Mesothelial cell of epicardium (in vitro differentiated cells): Measurements from ENCODE around the gene OR12D2. TPM values are rescaled to one million over a fixed set of nuclear protein-coding genes. Genes with fewer than 3 reads are reported as not detected.
"Not testable (repeated sequence)": the region's sequence is repeated elsewhere in the genome, so short reads cannot be mapped to it uniquely, and the experiment has no call there.

Source experiments
- DNase-seq, 2 experiments: peaks; one replicate each; pipeline ENCODE4 v3.0.0; 2021; ENCODE audit warnings: low spot score in 2 of 2; ENCODE audit not compliant: unreplicated experiment in 2 of 2
- H3K27ac Mint-ChIP-seq: 2 replicates; pipeline ENCODE4 v1.8.0; 2021; ENCODE audit warnings: mixed read lengths
- H3K27me3 Mint-ChIP-seq: 2 replicates; pipeline ENCODE4 v1.8.0; 2021; ENCODE audit warnings: low read depth, mixed read lengths
- H3K36me3 Mint-ChIP-seq: 2 replicates; pipeline ENCODE4 v1.8.0; 2021; ENCODE audit warnings: mixed read lengths
- H3K4me1 Mint-ChIP-seq: 2 replicates; pipeline ENCODE4 v1.8.0; 2021; ENCODE audit warnings: mixed read lengths
- H3K4me3 Mint-ChIP-seq: 2 replicates; pipeline ENCODE4 v1.8.0; 2021; ENCODE audit warnings: mild to moderate bottlenecking, moderate library complexity, mixed read lengths
- H3K9me3 Mint-ChIP-seq: 2 replicates; pipeline ENCODE4 v1.8.0; 2021; ENCODE audit warnings: mixed read lengths
- CTCF ChIP-seq: fragments of 200-600 bp; sonication (generic); IDR thresholded peaks from one replicate; pipeline ENCODE4 v1.5.0; 2021; ENCODE audit warnings: antibody characterized with exemption; ENCODE audit not compliant: unreplicated experiment
- total RNA-seq: library from RNA; stranded (reverse); gene quantifications from 3 replicates; pipeline ENCODE4 v1.2.1, GENCODE V29; 2021

The OR12D2 gene
- total RNA-seq, 1 donor from 2014 or later = not detected

- H3K4me3 Mint-ChIP-seq = no peak overlapping the region
These were observed 47.3 kb downstream of the OR12D2 start for GRCh38 chr6:29442719-29443118.

GRCh38 chr6:29444031-29444430 is 48.6 kb downstream of the OR12D2 start:
- DNase-seq, H3K4me1 Mint-ChIP-seq, H3K27ac Mint-ChIP-seq, H3K4me3 Mint-ChIP-seq, H3K36me3 Mint-ChIP-seq: not testable (repeated sequence)
- H3K9me3 Mint-ChIP-seq = peaks cover 13% of the 10 kb centered on the region
- H3K27me3 Mint-ChIP-seq = peaks cover 23% of the 10 kb centered on the region

More at GRCh38 chr6:29442719-29443118, 47.3 kb downstream of the OR12D2 start:
- no peak for TF ChIP-seq CTCF
- H3K9me3 Mint-ChIP-seq = peaks cover 10% of the 10 kb centered on the region
- H3K27ac Mint-ChIP-seq = no peak overlapping the region
- peaks cover 27% of the 10 kb centered on the region for H3K27me3 Mint-ChIP-seq
- DNase-seq = no peak
- H3K36me3 Mint-ChIP-seq = no peaks in the 10 kb centered on the region
- H3K4me1 Mint-ChIP-seq = peaks cover 3% of the 10 kb centered on the region

Other genes with a start within 250 kb of the OR12D2 start
- gene OR2J2, start 224.7 kb upstream of the OR12D2 start, total RNA-seq = not detected in 3 replicates
- not detected in 3 replicates for gene OR14J1, start 93.9 kb upstream of the OR12D2 start, total RNA-seq
- not detected in 3 replicates for gene OR5V1, start 26.8 kb upstream of the OR12D2 start, total RNA-seq
- not detected in 3 replicates for gene OR12D3, start 20.3 kb upstream of the OR12D2 start, total RNA-seq
- gene OR12D1, start 19.3 kb downstream of the OR12D2 start, total RNA-seq = not detected in 3 replicates
- gene OR10C1, start 43.7 kb downstream of the OR12D2 start, total RNA-seq = not detected in 3 replicates
- not detected in 3 replicates for gene OR11A1, start 61.4 kb downstream of the OR12D2 start, total RNA-seq
- not detected in 3 replicates for gene OR2H1, start 61.5 kb downstream of the OR12D2 start, total RNA-seq
- gene MAS1L, start 92.3 kb downstream of the OR12D2 start, total RNA-seq = not detected in 3 replicates
- 0.47 to 0.50 TPM (median 0.49 TPM) in 3 replicates for gene UBD, start 164.1 kb downstream of the OR12D2 start, total RNA-seq
- not detected in 3 replicates for gene OR2H2, start 189.5 kb downstream of the OR12D2 start, total RNA-seq
- gene GABBR1, start 237.6 kb downstream of the OR12D2 start, total RNA-seq = 130 to 138 TPM (median 134 TPM) in 3 replicates